ENCODE data around the gene ENTHD1. TPM values are rescaled to one million over a fixed set of nuclear protein-coding genes. Genes with fewer than 3 reads are reported as not detected.

ENTHD1 gene
- total RNA-seq, 3 donors from 2014 or later (not counting 1 experiment from before 2014, with no cell fraction given) = not detected

- Mint-ChIP-seq H3K27ac (no peak overlapping the region), H3K4me3 (no peak overlapping the region), H3K27me3 (ENCODE audit: low read depth in 2 of 2) (peaks cover 27 to 47% of the 10 kb centered on the region in 2 donors), H3K36me3 (no peaks in the 10 kb centered on the region), H3K4me1 (no peaks in the 10 kb centered on the region), H3K9me3 (no peaks in the 10 kb centered on the region)
- H3K4me1 ChIP-seq (ENCODE audit: control insufficient read depth, insufficient read depth, low read length) = no peaks in the 10 kb centered on the region
- TF ChIP-seq, protein P1, sequence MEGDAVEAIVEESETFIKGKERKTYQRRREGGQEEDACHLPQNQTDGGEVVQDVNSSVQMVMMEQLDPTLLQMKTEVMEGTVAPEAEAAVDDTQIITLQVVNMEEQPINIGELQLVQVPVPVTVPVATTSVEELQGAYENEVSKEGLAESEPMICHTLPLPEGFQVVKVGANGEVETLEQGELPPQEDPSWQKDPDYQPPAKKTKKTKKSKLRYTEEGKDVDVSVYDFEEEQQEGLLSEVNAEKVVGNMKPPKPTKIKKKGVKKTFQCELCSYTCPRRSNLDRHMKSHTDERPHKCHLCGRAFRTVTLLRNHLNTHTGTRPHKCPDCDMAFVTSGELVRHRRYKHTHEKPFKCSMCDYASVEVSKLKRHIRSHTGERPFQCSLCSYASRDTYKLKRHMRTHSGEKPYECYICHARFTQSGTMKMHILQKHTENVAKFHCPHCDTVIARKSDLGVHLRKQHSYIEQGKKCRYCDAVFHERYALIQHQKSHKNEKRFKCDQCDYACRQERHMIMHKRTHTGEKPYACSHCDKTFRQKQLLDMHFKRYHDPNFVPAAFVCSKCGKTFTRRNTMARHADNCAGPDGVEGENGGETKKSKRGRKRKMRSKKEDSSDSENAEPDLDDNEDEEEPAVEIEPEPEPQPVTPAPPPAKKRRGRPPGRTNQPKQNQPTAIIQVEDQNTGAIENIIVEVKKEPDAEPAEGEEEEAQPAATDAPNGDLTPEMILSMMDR (IDR thresholded peaks at IDR 0.05) = no peak
- intact Hi-C loops (cut with micrococcal nuclease) = no loop called here
- 90% methylated on average over 4 of the region's 4 CpGs for WGBS (ENCODE audit: insufficient coverage)
- H3K9me3 ChIP-seq (ENCODE audit: control insufficient read depth, insufficient read depth, low read length) = no peaks in the 10 kb centered on the region
- no peak overlapping the region for H3K27ac ChIP-seq (ENCODE audit: low read length)
- peaks cover 2% of the 10 kb centered on the region for H3K27me3 ChIP-seq (ENCODE audit: control insufficient read depth, insufficient read depth, low read length)
- no peak overlapping the region for H3K4me3 ChIP-seq (ENCODE audit: low read length)
- ATAC-seq = no peak
- no peak for DNase-seq
- H3K36me3 ChIP-seq (ENCODE audit: control insufficient read depth, insufficient read depth, low read length) = no peaks in the 10 kb centered on the region
These were observed 130.3 kb downstream of the ENTHD1 start for GRCh38 chr22:39763276-39763675.

GRCh38 chr22:39750759-39751158 lies 142.8 kb downstream of the ENTHD1 start:
- H3K4me3 Mint-ChIP-seq = no peak overlapping the region
- H3K4me1 Mint-ChIP-seq = peaks cover 10 to 11% of the 10 kb centered on the region in 2 donors
- peaks cover 21 to 31% of the 10 kb centered on the region in 2 donors for H3K27me3 Mint-ChIP-seq (ENCODE audit: low read depth in 2 of 2)
- no peaks in the 10 kb centered on the region for H3K9me3 Mint-ChIP-seq
- H3K27ac ChIP-seq (ENCODE audit: low read length) = no peak overlapping the region
- H3K4me3 ChIP-seq (ENCODE audit: low read length) = no peak overlapping the region
- no peaks in the 10 kb centered on the region for H3K9me3 ChIP-seq (ENCODE audit: control insufficient read depth, insufficient read depth, low read length)
- no peak overlapping the region for H3K27ac Mint-ChIP-seq
- 100% methylated on average over 2 of the region's 2 CpGs for WGBS (ENCODE audit: insufficient coverage)
- H3K27me3 ChIP-seq (ENCODE audit: control insufficient read depth, insufficient read depth, low read length) = no peaks in the 10 kb centered on the region
- peaks cover 7% of the 10 kb centered on the region for H3K4me1 ChIP-seq (ENCODE audit: control insufficient read depth, insufficient read depth, low read length)
- H3K36me3 Mint-ChIP-seq = no peaks in the 10 kb centered on the region
- TF ChIP-seq, protein P1 (IDR thresholded peaks at IDR 0.05) = no peak
- intact Hi-C loops (cut with micrococcal nuclease) = no loop called here
- H3K36me3 ChIP-seq (ENCODE audit: control insufficient read depth, insufficient read depth, low read length) = no peaks in the 10 kb centered on the region
- DNase-seq (no peak), ATAC-seq (no peak)

- DNase-seq = no peak
- Histone ChIP-seq H3K4me1 (ENCODE audit: control insufficient read depth, insufficient read depth, low read length) (peaks cover 7% of the 10 kb centered on the region), H3K27ac (ENCODE audit: low read length) (no peak overlapping the region), H3K36me3 (ENCODE audit: control insufficient read depth, insufficient read depth, low read length) (no peaks in the 10 kb centered on the region), H3K27me3 (ENCODE audit: control insufficient read depth, insufficient read depth, low read length) (no peaks in the 10 kb centered on the region), H3K4me3 (ENCODE audit: low read length) (no peak overlapping the region), H3K9me3 (ENCODE audit: control insufficient read depth, insufficient read depth, low read length) (no peaks in the 10 kb centered on the region)
- H3K4me3 Mint-ChIP-seq = no peak overlapping the region
- TF ChIP-seq, protein P1 (IDR thresholded peaks at IDR 0.05) = no peak
- peaks cover 17 to 18% of the 10 kb centered on the region in 2 donors for H3K4me1 Mint-ChIP-seq
- H3K27ac Mint-ChIP-seq = no peak overlapping the region
- no peaks in the 10 kb centered on the region for H3K9me3 Mint-ChIP-seq
- ATAC-seq = no peak
- peaks cover 9 to 21% of the 10 kb centered on the region in 2 donors for H3K27me3 Mint-ChIP-seq (ENCODE audit: low read depth in 2 of 2)
- no peaks in the 10 kb centered on the region for H3K36me3 Mint-ChIP-seq
- intact Hi-C loops (cut with micrococcal nuclease) = no loop called here
- 83% methylated on average over 3 of the region's 3 CpGs for WGBS (ENCODE audit: insufficient coverage)
These were observed 144.7 kb downstream of the ENTHD1 start for GRCh38 chr22:39748877-39749276.

- Mint-ChIP-seq H3K27me3 (ENCODE audit: low read depth in 2 of 2) (peaks cover 5 to 30% of the 10 kb centered on the region in 2 donors), H3K36me3 (no peaks in the 10 kb centered on the region), H3K4me1 (peaks cover 17 to 18% of the 10 kb centered on the region in 2 donors), H3K27ac (peak overlapping the region in 1 of 2 donors; percentile 47), H3K9me3 (no peaks in the 10 kb centered on the region), H3K4me3 (peak overlapping the region; percentile 33)
- H3K27me3 ChIP-seq (ENCODE audit: control insufficient read depth, insufficient read depth, low read length) = no peaks in the 10 kb centered on the region
- H3K27ac ChIP-seq (ENCODE audit: low read length) = no peak overlapping the region
- ATAC-seq (peak in 2 of 3 donors; percentile 52 to 61), DNase-seq (peak in 1 of 2 donors; percentile 11)
- H3K4me3 ChIP-seq (ENCODE audit: low read length) = no peak overlapping the region
- H3K36me3 ChIP-seq (ENCODE audit: control insufficient read depth, insufficient read depth, low read length) = no peaks in the 10 kb centered on the region
- no peaks in the 10 kb centered on the region for H3K9me3 ChIP-seq (ENCODE audit: control insufficient read depth, insufficient read depth, low read length)
- WGBS (ENCODE audit: insufficient coverage) = 85% methylated on average over 3 of the region's 3 CpGs
- TF ChIP-seq, protein P1 (IDR thresholded peaks at IDR 0.05) = no peak
- intact Hi-C loops (cut with micrococcal nuclease) = no loop called here
- H3K4me1 ChIP-seq (ENCODE audit: control insufficient read depth, insufficient read depth, low read length) = peaks cover 7% of the 10 kb centered on the region
These were observed 146.8 kb downstream of the ENTHD1 start for GRCh38 chr22:39746600-39747262.

Measured in natural killer cell (primary cell).